Activated naive CD4-positive, alpha-beta T cell treated with anti-CD3 and anti-CD28 coated beads, Interleukin-2, amount 50 U/mL, for 72 hours (primary cell): ENCODE results near the gene L3MBTL2. TPM values are rescaled to one million over a fixed set of nuclear protein-coding genes. Genes with fewer than 3 reads are reported as not detected.
"Not testable (repeated sequence)": the region's sequence is repeated elsewhere in the genome, so short reads cannot be mapped to it uniquely, and the experiment has no call there.

ENCODE experiments used
- ATAC-seq, 2 donors: fragments of 150-1000 bp; cut with Tn5 transposase; 2 replicates each; pipeline ENCODE4 v1.10.0; 2021; ENCODE audit warnings: mild to moderate bottlenecking in 2 of 2, moderate library complexity in 2 of 2
- DNase-seq, 2 donors: peaks; one replicate each; pipeline ENCODE4 v3.0.0; 2021 to 2022; ENCODE audit warnings: low spot score in 2 of 2
- H3K27ac Mint-ChIP-seq, 2 donors: one replicate each; pipeline ENCODE4 v1.8.0; 2022; ENCODE audit warnings: mild to moderate bottlenecking in 2 of 2, mixed read lengths in 2 of 2
- H3K36me3 Mint-ChIP-seq, 2 donors: one replicate each; pipeline ENCODE4 v1.8.0; 2022; ENCODE audit warnings: mixed read lengths in 2 of 2
- H3K9me3 Mint-ChIP-seq, 2 donors: one replicate each; pipeline ENCODE4 v1.8.0; 2022; ENCODE audit warnings: mixed read lengths in 2 of 2
- total RNA-seq, 2 donors: library from RNA; stranded (reverse); gene quantifications; one replicate each; pipeline ENCODE4 v1.2.3, GENCODE V29; 2022

The L3MBTL2 gene
- total RNA-seq: 10 to 100 TPM; 30.5 to 34.4 TPM

GRCh38 chr22:41204992-41205900 is at the start of gene L3MBTL2:
Gene L3MBTL2, plus strand, starts transcription at chr22:41205312. Its CDS starts 51 bp downstream, at chr22:41205363.
- peaks cover 9 to 13% of the 10 kb centered on the region in 2 donors for H3K36me3 Mint-ChIP-seq
- DNase-seq: peak; percentile 98 to 99
- peak; percentile 100 for ATAC-seq

DNA sequence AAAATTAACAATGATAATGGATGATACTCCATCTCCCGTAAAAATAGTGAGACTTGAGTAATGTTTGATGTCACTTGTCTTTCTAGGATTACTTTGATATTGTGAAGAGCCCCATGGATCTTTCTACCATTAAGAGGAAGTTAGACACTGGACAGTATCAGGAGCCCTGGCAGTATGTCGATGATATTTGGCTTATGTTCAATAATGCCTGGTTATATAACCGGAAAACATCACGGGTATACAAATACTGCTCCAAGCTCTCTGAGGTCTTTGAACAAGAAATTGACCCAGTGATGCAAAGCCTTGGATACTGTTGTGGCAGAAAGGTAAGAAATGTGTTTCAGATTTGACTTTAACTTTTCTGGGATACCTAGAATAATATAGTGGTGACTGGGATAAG is 48.0 kb upstream of the L3MBTL2 start:
- no peak for ATAC-seq
- H3K9me3 Mint-ChIP-seq: no peaks in the 10 kb centered on the region
- peak overlapping the region in 1 of 2 donors; percentile 51 for H3K27ac Mint-ChIP-seq
- no peak for DNase-seq
- peaks cover 0 to 31% of the 10 kb centered on the region in 2 donors for H3K36me3 Mint-ChIP-seq

More at GRCh38 chr22:41204992-41205900, at the start of gene L3MBTL2:
- H3K9me3 Mint-ChIP-seq: no peaks in the 10 kb centered on the region
- H3K27ac Mint-ChIP-seq: peak within 1 kb of the TSS; percentile 97

DNA sequence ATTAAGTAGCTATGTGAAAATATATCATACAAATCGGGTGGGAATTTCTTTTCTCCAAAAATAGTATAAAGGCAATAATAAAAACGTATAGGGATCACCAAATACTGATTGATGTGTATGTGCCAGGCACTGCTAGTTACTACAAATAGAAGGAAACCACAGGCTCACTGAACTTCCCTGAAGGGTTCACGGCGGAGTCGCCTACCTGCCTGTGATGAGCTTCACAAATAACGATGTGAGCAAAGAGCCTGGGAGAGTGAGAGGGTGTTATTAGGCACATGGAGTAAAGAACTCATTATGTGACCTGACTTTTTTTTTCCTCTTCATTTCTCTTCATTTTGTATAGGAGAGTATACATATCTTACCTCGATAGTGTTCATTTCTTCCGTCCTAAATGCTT is 36.0 kb upstream of the L3MBTL2 start:
- ATAC-seq: no peak
- DNase-seq: no peak
- Mint-ChIP-seq H3K36me3 (peaks cover 5 to 22% of the 10 kb centered on the region in 2 donors), H3K27ac (peak overlapping the region in 1 of 2 donors; percentile 55), H3K9me3 (no peaks in the 10 kb centered on the region)

GRCh38 chr22:41171996-41172395 is 33.1 kb upstream of the L3MBTL2 start:
- Mint-ChIP-seq H3K9me3 (no peaks in the 10 kb centered on the region), H3K27ac (peak overlapping the region in 1 of 2 donors; percentile 0), H3K36me3 (peaks cover 5 to 30% of the 10 kb centered on the region in 2 donors)
- DNase-seq: no peak
- no peak for ATAC-seq

DNA sequence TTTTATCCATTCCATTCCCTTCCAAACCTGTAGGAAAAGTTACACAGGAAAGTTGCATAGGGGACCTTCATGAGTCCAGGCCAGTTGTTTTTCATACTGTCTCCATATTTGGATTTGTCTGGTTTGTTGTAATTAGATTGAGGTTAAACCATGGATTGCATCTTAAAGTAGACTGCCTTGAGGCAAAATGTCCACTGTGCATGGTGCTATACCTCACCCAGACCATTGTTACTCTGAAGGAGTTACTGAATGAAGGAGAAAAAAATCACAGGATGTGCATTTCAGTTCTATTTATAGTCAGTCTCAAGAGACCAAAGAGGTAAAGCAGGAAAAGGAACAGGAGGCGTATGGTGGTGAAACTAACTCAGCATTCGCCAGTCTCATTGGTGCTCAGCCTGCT is 29.6 kb upstream of the L3MBTL2 start:
- Mint-ChIP-seq H3K9me3 (no peaks in the 10 kb centered on the region), H3K36me3 (peaks cover 8 to 20% of the 10 kb centered on the region in 2 donors), H3K27ac (no peak overlapping the region)
- DNase-seq (no peak), ATAC-seq (no peak)

DNA sequence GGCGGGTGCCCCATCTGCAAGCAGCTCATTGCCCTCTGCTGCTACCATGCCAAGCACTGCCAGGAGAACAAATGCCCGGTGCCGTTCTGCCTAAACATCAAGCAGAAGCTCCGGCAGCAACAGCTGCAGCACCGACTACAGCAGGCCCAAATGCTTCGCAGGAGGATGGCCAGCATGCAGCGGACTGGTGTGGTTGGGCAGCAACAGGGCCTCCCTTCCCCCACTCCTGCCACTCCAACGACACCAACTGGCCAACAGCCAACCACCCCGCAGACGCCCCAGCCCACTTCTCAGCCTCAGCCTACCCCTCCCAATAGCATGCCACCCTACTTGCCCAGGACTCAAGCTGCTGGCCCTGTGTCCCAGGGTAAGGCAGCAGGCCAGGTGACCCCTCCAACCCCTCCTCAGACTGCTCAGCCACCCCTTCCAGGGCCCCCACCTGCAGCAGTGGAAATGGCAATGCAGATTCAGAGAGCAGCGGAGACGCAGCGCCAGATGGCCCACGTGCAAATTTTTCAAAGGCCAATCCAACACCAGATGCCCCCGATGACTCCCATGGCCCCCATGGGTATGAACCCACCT is 28.0 kb upstream of the L3MBTL2 start:
- DNase-seq (no peak), ATAC-seq (no peak)
- Mint-ChIP-seq H3K9me3 (no peaks in the 10 kb centered on the region), H3K27ac (peak overlapping the region in 1 of 2 donors; percentile 60), H3K36me3 (peaks cover 8 to 20% of the 10 kb centered on the region in 2 donors)

- ATAC-seq (no peak), DNase-seq (no peak)
- Mint-ChIP-seq H3K9me3 (no peaks in the 10 kb centered on the region), H3K36me3 (peaks cover 8 to 20% of the 10 kb centered on the region in 2 donors), H3K27ac (peak overlapping the region in 1 of 2 donors; percentile 81)
These were observed 27.3 kb upstream of the L3MBTL2 start for GRCh38 chr22:41177622-41178424.

DNA sequence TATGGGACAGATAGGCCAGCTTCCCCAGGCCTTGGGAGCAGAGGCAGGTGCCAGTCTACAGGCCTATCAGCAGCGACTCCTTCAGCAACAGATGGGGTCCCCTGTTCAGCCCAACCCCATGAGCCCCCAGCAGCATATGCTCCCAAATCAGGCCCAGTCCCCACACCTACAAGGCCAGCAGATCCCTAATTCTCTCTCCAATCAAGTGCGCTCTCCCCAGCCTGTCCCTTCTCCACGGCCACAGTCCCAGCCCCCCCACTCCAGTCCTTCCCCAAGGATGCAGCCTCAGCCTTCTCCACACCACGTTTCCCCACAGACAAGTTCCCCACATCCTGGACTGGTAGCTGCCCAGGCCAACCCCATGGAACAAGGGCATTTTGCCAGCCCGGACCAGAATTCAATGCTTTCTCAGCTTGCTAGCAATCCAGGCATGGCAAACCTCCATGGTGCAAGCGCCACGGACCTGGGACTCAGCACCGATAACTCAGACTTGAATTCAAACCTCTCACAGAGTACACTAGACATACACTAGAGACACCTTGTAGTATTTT is 26.6 kb upstream of the L3MBTL2 start:
- Mint-ChIP-seq H3K27ac (peak overlapping the region; percentile 32 to 63), H3K36me3 (peaks cover 8 to 20% of the 10 kb centered on the region in 2 donors), H3K9me3 (no peaks in the 10 kb centered on the region)
- ATAC-seq (peak in 1 of 2 donors; percentile 44), DNase-seq (no peak)

GRCh38 chr22:41180362-41180761 is 24.8 kb upstream of the L3MBTL2 start:
- H3K9me3 Mint-ChIP-seq, DNase-seq, ATAC-seq: not testable (repeated sequence)
- peaks cover 8 to 20% of the 10 kb centered on the region in 2 donors for H3K36me3 Mint-ChIP-seq
- H3K27ac Mint-ChIP-seq: peak overlapping the region in 1 of 2 donors; percentile 13

GRCh38 chr22:41180926-41181325 is 24.2 kb upstream of the L3MBTL2 start:
- Mint-ChIP-seq H3K27ac (no peak overlapping the region), H3K9me3 (no peaks in the 10 kb centered on the region), H3K36me3 (peaks cover 8 to 20% of the 10 kb centered on the region in 2 donors)
- DNase-seq (no peak), ATAC-seq (no peak)

GRCh38 chr22:41181349-41182241 is 23.5 kb upstream of the L3MBTL2 start:
- DNase-seq: no peak
- H3K27ac Mint-ChIP-seq: peak overlapping the region in 1 of 2 donors; percentile 17
- H3K36me3 Mint-ChIP-seq: peaks cover 8 to 15% of the 10 kb centered on the region in 2 donors
- no peaks in the 10 kb centered on the region for H3K9me3 Mint-ChIP-seq
- peak in 1 of 2 donors; percentile 23 for ATAC-seq

DNA sequence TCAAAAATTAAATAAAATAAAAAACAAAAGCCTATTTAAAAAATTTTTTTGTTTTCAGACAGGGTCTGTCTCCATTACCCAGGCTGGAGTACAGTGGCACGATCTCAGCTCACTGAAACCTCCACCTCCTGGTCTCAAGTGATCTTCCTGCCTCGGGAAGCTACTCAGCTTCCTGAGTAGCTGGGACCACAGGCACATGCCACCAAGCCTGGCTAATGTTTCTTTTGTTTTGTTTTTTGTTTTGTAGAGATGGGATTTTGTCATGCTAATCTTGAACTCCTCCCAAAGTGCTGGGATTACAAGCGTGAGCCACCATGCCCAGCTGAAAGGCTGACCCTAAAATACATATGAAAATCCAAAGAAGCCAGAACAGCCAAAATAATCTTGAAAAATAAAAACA is 20.4 kb upstream of the L3MBTL2 start:
- ATAC-seq: no peak

DNA sequence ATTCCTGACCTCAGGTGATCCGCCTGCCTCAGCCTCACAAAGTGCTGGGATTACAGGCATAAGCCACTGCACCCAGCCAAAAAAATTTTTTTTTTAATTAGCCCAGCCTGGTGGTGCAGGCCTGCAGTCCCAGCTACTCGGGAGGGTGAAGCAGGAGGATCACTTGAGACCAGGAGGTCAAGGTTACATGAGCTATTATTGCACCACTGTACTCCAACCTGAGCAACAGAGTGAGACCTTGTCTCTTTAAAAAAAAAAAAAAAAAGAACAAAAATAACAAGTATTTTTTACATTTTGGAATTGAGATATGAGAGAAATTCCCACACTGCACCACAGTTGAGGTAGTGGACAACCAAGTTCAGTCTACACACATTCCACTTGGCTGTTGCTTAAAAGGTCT is 13.6 kb upstream of the L3MBTL2 start:
- DNase-seq: peak in 1 of 2 donors; percentile 28
- H3K36me3 Mint-ChIP-seq: no peaks in the 10 kb centered on the region
- ATAC-seq: no peak
- H3K27ac Mint-ChIP-seq: no peak overlapping the region
- H3K9me3 Mint-ChIP-seq: no peaks in the 10 kb centered on the region

More for the DNA sequence above, 20.4 kb upstream of the L3MBTL2 start:
- DNase-seq: no peak
- H3K9me3 Mint-ChIP-seq: no peaks in the 10 kb centered on the region
- H3K27ac Mint-ChIP-seq: no peak overlapping the region
- H3K36me3 Mint-ChIP-seq: no peaks in the 10 kb centered on the region

GRCh38 chr22:41193829-41194228 is 11.3 kb upstream of the L3MBTL2 start:
- DNase-seq (no peak), ATAC-seq (no peak)
- H3K9me3 Mint-ChIP-seq: no peaks in the 10 kb centered on the region
- no peaks in the 10 kb centered on the region for H3K36me3 Mint-ChIP-seq
- H3K27ac Mint-ChIP-seq: no peak overlapping the region
